ACC112 (cell line): ENCODE data around the gene RHEX.

Source experiments
- H2AFZ ChIP-seq: fragments of 200-600 bp; sonication (generic); one replicate; pipeline ENCODE4 v1.6.0; 2017; ENCODE audit warnings: antibody characterized with exemption, low read length; ENCODE audit not compliant: unreplicated experiment
- H3K27ac ChIP-seq: fragments of 200-600 bp; sonication (generic); 2 replicates; pipeline ENCODE4 v1.5.1; 2014; ENCODE audit warnings: low read depth, mild to moderate bottlenecking, antibody characterized with exemption, low read length, moderate library complexity
- H3K27me3 ChIP-seq: fragments of 200-600 bp; sonication (generic); 2 replicates; pipeline ENCODE4 v1.6.1; 2014; ENCODE audit warnings: mild to moderate bottlenecking, antibody characterized with exemption, low read length, moderate library complexity, mixed read lengths; ENCODE audit not compliant: insufficient read depth
- H3K36me3 ChIP-seq: fragments of 200-600 bp; sonication (generic); 2 replicates; pipeline ENCODE4 v1.6.1; 2016; ENCODE audit warnings: mild to moderate bottlenecking, antibody characterized with exemption, low read length, moderate library complexity, mixed read lengths; ENCODE audit not compliant: insufficient read depth
- H3K4me1 ChIP-seq: fragments of 200-600 bp; sonication (generic); one replicate; pipeline ENCODE4 v1.6.1; 2016; ENCODE audit warnings: low read length, mixed read lengths; ENCODE audit not compliant: insufficient read depth, unreplicated experiment, control insufficient read depth
- H3K4me3 ChIP-seq: fragments of 200-600 bp; sonication (generic); 2 replicates; pipeline ENCODE4 v1.5.1; 2014; ENCODE audit warnings: mild to moderate bottlenecking, low read depth, low read length
- H3K79me2 ChIP-seq: fragments of 200-600 bp; sonication (generic); one replicate; pipeline ENCODE4 v1.6.0; 2016; ENCODE audit warnings: low read length; ENCODE audit not compliant: control insufficient read depth, unreplicated experiment, insufficient read depth

Gene RHEX

DNA sequence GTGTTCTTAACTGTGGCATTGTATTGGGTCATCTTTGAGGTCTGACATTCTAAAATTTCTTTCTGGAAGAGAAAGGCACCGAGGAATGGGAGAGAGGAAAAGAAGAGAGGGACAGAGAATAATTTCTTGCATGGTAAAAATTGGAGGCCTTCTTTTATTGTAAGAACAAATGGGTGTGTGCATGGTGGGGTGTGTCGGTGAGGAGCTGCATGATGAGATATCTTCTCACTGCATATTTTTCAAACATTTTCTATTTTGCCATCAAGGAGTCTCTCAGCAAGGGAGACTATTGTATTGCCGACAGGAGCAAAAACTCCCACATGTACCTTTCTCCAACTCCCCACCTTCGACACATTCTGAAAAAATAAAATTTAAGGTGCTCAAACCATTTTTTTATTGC is 22.8 kb upstream of the RHEX start:
- Histone ChIP-seq H3K27me3 (peaks cover 23% of the 10 kb centered on the region), H3K79me2 (no peaks in the 10 kb centered on the region), H2AFZ (no peak overlapping the region), H3K36me3 (no peaks in the 10 kb centered on the region), H3K4me3 (no peak overlapping the region), H3K27ac (no peak overlapping the region), H3K4me1 (no peaks in the 10 kb centered on the region)

- no peaks in the 10 kb centered on the region for H3K36me3 ChIP-seq
- H2AFZ ChIP-seq: no peak overlapping the region
- no peaks in the 10 kb centered on the region for H3K4me1 ChIP-seq
- H3K79me2 ChIP-seq: no peaks in the 10 kb centered on the region
- peaks cover 28% of the 10 kb centered on the region for H3K27me3 ChIP-seq
- H3K4me3 ChIP-seq: no peak overlapping the region
- no peak overlapping the region for H3K27ac ChIP-seq
Measured at GRCh38 chr1:206030714-206031113, 22.3 kb upstream of the RHEX start.

DNA sequence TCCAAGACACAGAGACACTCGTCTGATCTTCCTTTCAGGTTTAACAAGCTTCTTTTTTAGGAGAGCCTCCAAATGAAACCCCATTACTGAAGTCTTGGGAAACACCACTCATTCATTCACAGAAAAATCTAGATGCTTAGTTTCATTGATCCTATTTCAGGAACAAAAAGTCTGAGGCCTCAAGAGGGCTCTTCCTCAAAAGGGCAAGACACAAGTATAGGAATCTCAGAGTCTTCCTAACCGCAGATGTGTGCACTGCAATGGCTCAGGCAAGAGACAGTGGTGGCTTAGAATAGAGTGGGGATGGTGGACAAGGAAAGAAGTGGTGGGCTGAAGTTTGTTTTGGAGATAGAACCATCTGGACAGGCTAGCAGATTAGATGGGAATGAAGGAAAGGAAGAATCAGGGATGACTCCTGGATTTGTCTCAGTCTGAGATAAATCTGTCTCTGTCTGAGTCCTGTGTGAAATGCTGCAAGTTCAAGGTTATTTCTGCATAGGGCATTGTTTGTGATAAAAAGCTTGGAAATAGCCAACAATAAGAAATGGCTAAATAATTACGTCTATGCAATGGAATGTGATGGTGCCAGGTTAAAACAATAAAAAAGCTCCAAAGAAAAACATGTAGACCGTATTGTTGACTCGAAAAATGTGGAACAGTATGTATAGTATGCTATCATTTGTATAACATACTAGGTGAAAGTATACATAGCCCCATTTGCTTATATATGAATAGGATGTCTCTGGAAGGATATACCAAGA is 20.4 kb upstream of the RHEX start:
- Histone ChIP-seq H3K27ac (no peak overlapping the region), H3K27me3 (peaks cover 44% of the 10 kb centered on the region), H3K4me1 (no peaks in the 10 kb centered on the region)

GRCh38 chr1:206035027-206035426 is 17.9 kb upstream of the RHEX start:
- H3K4me3 ChIP-seq: no peak overlapping the region
- H3K4me1 ChIP-seq: no peaks in the 10 kb centered on the region
- H3K27me3 ChIP-seq: peaks cover 44% of the 10 kb centered on the region

More for the DNA sequence above, 20.4 kb upstream of the RHEX start:
- Histone ChIP-seq H3K79me2 (no peaks in the 10 kb centered on the region), H3K36me3 (no peaks in the 10 kb centered on the region), H3K4me3 (no peak overlapping the region), H2AFZ (no peak overlapping the region)

GRCh38 chr1:206036663-206037455 is 16.1 kb upstream of the RHEX start:
- Histone ChIP-seq H2AFZ (no peak overlapping the region), H3K79me2 (no peaks in the 10 kb centered on the region), H3K27me3 (peaks cover 55% of the 10 kb centered on the region), H3K4me1 (no peaks in the 10 kb centered on the region), H3K27ac (no peak overlapping the region), H3K36me3 (no peaks in the 10 kb centered on the region), H3K4me3 (no peak overlapping the region)

More at GRCh38 chr1:206035027-206035426, 17.9 kb upstream of the RHEX start:
- Histone ChIP-seq H3K79me2 (no peaks in the 10 kb centered on the region), H3K27ac (no peak overlapping the region), H3K36me3 (no peaks in the 10 kb centered on the region), H2AFZ (no peak overlapping the region)

GRCh38 chr1:206037581-206037980 is 15.4 kb upstream of the RHEX start:
- Histone ChIP-seq H3K4me1 (no peaks in the 10 kb centered on the region), H2AFZ (no peak overlapping the region), H3K27me3 (peaks cover 55% of the 10 kb centered on the region), H3K36me3 (no peaks in the 10 kb centered on the region), H3K79me2 (no peaks in the 10 kb centered on the region), H3K27ac (no peak overlapping the region), H3K4me3 (no peak overlapping the region)

- no peaks in the 10 kb centered on the region for H3K4me1 ChIP-seq
- H3K27me3 ChIP-seq: peaks cover 55% of the 10 kb centered on the region
- H3K36me3 ChIP-seq: no peaks in the 10 kb centered on the region
- H3K4me3 ChIP-seq: no peak overlapping the region
- H3K79me2 ChIP-seq: no peaks in the 10 kb centered on the region
- no peak overlapping the region for H2AFZ ChIP-seq
- no peak overlapping the region for H3K27ac ChIP-seq
Measured at GRCh38 chr1:206039046-206039973, 13.7 kb upstream of the RHEX start.

- Histone ChIP-seq H3K27ac (no peak overlapping the region), H3K27me3 (peaks cover 49% of the 10 kb centered on the region), H3K36me3 (no peaks in the 10 kb centered on the region), H3K4me1 (no peaks in the 10 kb centered on the region), H3K4me3 (no peak overlapping the region), H2AFZ (no peak overlapping the region), H3K79me2 (no peaks in the 10 kb centered on the region)
Measured at GRCh38 chr1:206040328-206040727, 12.6 kb upstream of the RHEX start.

- Histone ChIP-seq H3K27ac (no peak overlapping the region), H3K79me2 (no peaks in the 10 kb centered on the region), H2AFZ (no peak overlapping the region), H3K27me3 (peaks cover 37% of the 10 kb centered on the region), H3K4me3 (no peak overlapping the region), H3K4me1 (no peaks in the 10 kb centered on the region), H3K36me3 (no peaks in the 10 kb centered on the region)
Measured at GRCh38 chr1:206041640-206042039, 11.3 kb upstream of the RHEX start.

DNA sequence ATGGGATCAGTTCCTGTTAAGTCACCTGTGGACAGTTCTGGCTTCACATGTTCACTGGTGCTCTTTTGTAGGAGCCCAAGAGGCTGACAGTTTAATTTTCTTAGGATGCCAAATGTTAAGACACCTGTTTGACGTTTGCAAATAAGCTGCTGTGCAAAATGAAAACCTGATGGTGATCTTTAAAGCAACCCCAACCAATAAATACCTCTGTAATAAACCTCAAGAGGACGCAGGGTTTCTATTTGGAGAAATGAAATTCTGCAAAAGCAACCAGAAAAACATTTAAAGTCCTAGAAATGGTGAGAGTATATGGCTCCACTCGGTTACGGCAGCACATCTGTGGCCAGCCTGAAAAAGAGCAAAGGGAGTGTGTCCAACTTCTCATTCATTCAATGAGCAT is 5.7 kb upstream of the RHEX start:
- H3K79me2 ChIP-seq: no peaks in the 10 kb centered on the region

More for the DNA sequence above, 5.7 kb upstream of the RHEX start:
- Histone ChIP-seq H3K4me3 (no peak overlapping the region), H3K27me3 (no peaks in the 10 kb centered on the region; the same call in 1 of the 2 replicates), H3K27ac (no peak overlapping the region), H3K36me3 (no peaks in the 10 kb centered on the region), H2AFZ (no peak overlapping the region), H3K4me1 (no peaks in the 10 kb centered on the region)
